Colonic mucosa (tissue), 4 donors: Measurements from ENCODE around the gene PPBP. TPM values are rescaled to one million over a fixed set of nuclear protein-coding genes. Genes with fewer than 3 reads are reported as not detected.
"Not testable (repeated sequence)": the region's sequence is repeated elsewhere in the genome, so short reads cannot be mapped to it uniquely, and the experiment has no call there.

Experiments used
- DNase-seq: peaks from one replicate; pipeline ENCODE4 v3.0.0-alpha.2; 2020
- H3K27ac ChIP-seq: fragments of 200-600 bp; one replicate; pipeline ENCODE4 v1.8.0; 2021
- H3K27me3 ChIP-seq: fragments of 200-600 bp; one replicate; pipeline ENCODE4 v1.8.0; 2021
- H3K36me3 ChIP-seq: fragments of 200-600 bp; one replicate; pipeline ENCODE4 v1.8.0; 2021
- H3K4me1 ChIP-seq: fragments of 200-600 bp; one replicate; pipeline ENCODE4 v1.8.0; 2021; ENCODE audit warnings: mild to moderate bottlenecking
- H3K4me3 ChIP-seq: fragments of 200-600 bp; one replicate; pipeline ENCODE4 v1.8.0; 2021
- H3K9ac ChIP-seq, 2 donors: one replicate each; pipeline ENCODE4 v1.7.0; 2013; ENCODE audit warnings: control low read depth in 2 of 2, low read depth in 2 of 2, low read length in 2 of 2
- H3K9me3 ChIP-seq: fragments of 200-600 bp; one replicate; pipeline ENCODE4 v1.8.0; 2021
- CTCF ChIP-seq: fragments of 200-600 bp; IDR thresholded peaks from one replicate; pipeline ENCODE4 v1.8.0; 2022; ENCODE audit warnings: antibody characterized with exemption, mild to moderate bottlenecking
- intact Hi-C: fragments of 100-400 bp; cut with DNase I; formaldehyde crosslinking; loops from one replicate; pipeline ENCODE4 v1.14.1; 2022
- total RNA-seq, 2 donors: library from RNA; stranded (reverse); fragmentation: NEBNext Ultra II Directional in 1 of 2; extraction: Animal tissue kit (Norgen Biotek cat#: 25700) in 1 of 2; gene quantifications; one replicate each; pipeline ENCODE4 v1.2.1, GENCODE V29; 2021
- donor health status: healthy.
- donor health status: DM: no; HTN: no; CAD: no.
- donor health status: DM: no; HTN: no; CAD: no.

Gene PPBP
- total RNA-seq, 2 donors from 2014 or later: not detected

GRCh38 chr4:73989031-73989430 lies 1.0 kb upstream of the PPBP start:
- H3K9me3 ChIP-seq: no peaks in the 10 kb centered on the region
- H3K4me1 ChIP-seq: no peaks in the 10 kb centered on the region
- no peak for TF ChIP-seq CTCF
- intact Hi-C loops: no loop called here
- no peak overlapping the region for H3K4me3 ChIP-seq
- no peak overlapping the region for H3K9ac ChIP-seq
- no peak overlapping the region for H3K27ac ChIP-seq
- no peaks in the 10 kb centered on the region for H3K36me3 ChIP-seq
- H3K27me3 ChIP-seq: no peaks in the 10 kb centered on the region
- DNase-seq: no peak

GRCh38 chr4:73985528-73985852 lies 2.5 kb downstream of the PPBP start:
- Histone ChIP-seq H3K36me3 (no peaks in the 10 kb centered on the region), H3K9ac (no peak overlapping the region), H3K4me3 (no peak overlapping the region), H3K4me1 (no peaks in the 10 kb centered on the region), H3K27me3 (no peaks in the 10 kb centered on the region), H3K27ac (no peak overlapping the region), H3K9me3 (no peaks in the 10 kb centered on the region)
- intact Hi-C loops: no loop called here
- no peak for DNase-seq
- TF ChIP-seq CTCF: no peak

GRCh38 chr4:73984736-73985527 lies 3.1 kb downstream of the PPBP start:
- Histone ChIP-seq H3K4me3 (no peak overlapping the region), H3K36me3 (no peaks in the 10 kb centered on the region), H3K9ac (no peak overlapping the region), H3K4me1 (no peaks in the 10 kb centered on the region), H3K27ac (no peak overlapping the region), H3K27me3 (no peaks in the 10 kb centered on the region), H3K9me3 (no peaks in the 10 kb centered on the region)
- no peak for DNase-seq
- intact Hi-C loops: no loop called here
- no peak for TF ChIP-seq CTCF

GRCh38 chr4:73981175-73981574 lies 6.8 kb downstream of the PPBP start:
- H3K9me3 ChIP-seq, H3K4me1 ChIP-seq, DNase-seq, intact Hi-C loops, H3K27ac ChIP-seq, H3K4me3 ChIP-seq, H3K27me3 ChIP-seq, H3K36me3 ChIP-seq: not testable (repeated sequence)
- peak overlapping the region in 1 of 2 donors; percentile 21 for H3K9ac ChIP-seq

- intact Hi-C loops: no loop called here
- no peaks in the 10 kb centered on the region for H3K9me3 ChIP-seq
- no peak overlapping the region for H3K4me3 ChIP-seq
- no peaks in the 10 kb centered on the region for H3K4me1 ChIP-seq
- H3K36me3 ChIP-seq: no peaks in the 10 kb centered on the region
- no peak for TF ChIP-seq CTCF
- H3K27ac ChIP-seq: no peak overlapping the region
- no peaks in the 10 kb centered on the region for H3K27me3 ChIP-seq
- no peak overlapping the region for H3K9ac ChIP-seq
- no peak for DNase-seq
Measured at GRCh38 chr4:73979407-73979957, 8.5 kb downstream of the PPBP start.

- intact Hi-C loops: no loop called here
- TF ChIP-seq CTCF: no peak
- no peak for DNase-seq
Measured at GRCh38 chr4:73978886-73979285, 9.1 kb downstream of the PPBP start.

More at GRCh38 chr4:73978886-73979285, 9.1 kb downstream of the PPBP start:
- Histone ChIP-seq H3K36me3 (no peaks in the 10 kb centered on the region), H3K27ac (no peak overlapping the region), H3K4me3 (no peak overlapping the region), H3K27me3 (no peaks in the 10 kb centered on the region), H3K9ac (no peak overlapping the region), H3K4me1 (no peaks in the 10 kb centered on the region), H3K9me3 (no peaks in the 10 kb centered on the region)
